ENCODE measurements around the gene MRPL48. TPM values are rescaled to one million over a fixed set of nuclear protein-coding genes. Genes with fewer than 3 reads are reported as not detected.

MRPL48 gene
- total RNA-seq, 1 experiment from 2014 or later = 83.4 TPM

- no peak for DNase-seq (ENCODE audit: low spot score)
These were observed 101.3 kb downstream of the MRPL48 start for GRCh38 chr11:73889019-73889418.

GRCh38 chr11:73889536-73889935, 101.9 kb downstream of the MRPL48 start:
- no peak for DNase-seq (ENCODE audit: low spot score)

GRCh38 chr11:73893041-73893440, 105.4 kb downstream of the MRPL48 start:
- DNase-seq (ENCODE audit: low spot score) = no peak

GRCh38 chr11:73894725-73895335, 107.2 kb downstream of the MRPL48 start:
- DNase-seq (ENCODE audit: low spot score) = no peak

- DNase-seq (ENCODE audit: low spot score) = no peak
These were observed 114.6 kb downstream of the MRPL48 start for GRCh38 chr11:73902303-73902702.

GRCh38 chr11:73907191-73907590, 119.5 kb downstream of the MRPL48 start:
- DNase-seq (ENCODE audit: low spot score) = peak; percentile 48

- DNase-seq (ENCODE audit: low spot score) = no peak
These were observed 124.4 kb downstream of the MRPL48 start for GRCh38 chr11:73912026-73912425.

- DNase-seq (ENCODE audit: low spot score) = no peak
These were observed 125.8 kb downstream of the MRPL48 start for GRCh38 chr11:73913472-73913871.

- DNase-seq (ENCODE audit: low spot score) = no peak
These were observed 126.6 kb downstream of the MRPL48 start for GRCh38 chr11:73914284-73914683.

Other genes with a start within 250 kb of the MRPL48 start
- 8.1 and 8.2 TPM in 2 replicates for gene FAM168A, start 189.8 kb upstream of the MRPL48 start, total RNA-seq (2014; rRNA removed; shearing (Covaris generic))
- gene PLEKHB1, start 141.3 kb upstream of the MRPL48 start, total RNA-seq (2014; rRNA removed; shearing (Covaris generic)) = 43.0 and 46.5 TPM in 2 replicates
- gene RAB6A, start 26.8 kb upstream of the MRPL48 start, total RNA-seq (2014; rRNA removed; shearing (Covaris generic)) = 158 and 166 TPM in 2 replicates
- 308 and 352 TPM in 2 replicates for gene COA4, start 89.0 kb downstream of the MRPL48 start, total RNA-seq (2014; rRNA removed; shearing (Covaris generic))
- 10.6 and 12.3 TPM in 2 replicates for gene PAAF1, start 89.1 kb downstream of the MRPL48 start, total RNA-seq (2014; rRNA removed; shearing (Covaris generic))
- 0.46 TPM in 1 of 2 replicates, not detected in the other for gene DNAJB13, start 163.2 kb downstream of the MRPL48 start, total RNA-seq (2014; rRNA removed; shearing (Covaris generic))
- 76.8 and 89.4 TPM in 2 replicates for gene UCP2, start 195.0 kb downstream of the MRPL48 start, total RNA-seq (2014; rRNA removed; shearing (Covaris generic))
- gene UCP3, start 221.2 kb downstream of the MRPL48 start, total RNA-seq (2014; rRNA removed; shearing (Covaris generic)) = 0.64 and 0.76 TPM in 2 replicates